ENCODE measurements around the gene PDE8A. TPM values are rescaled to one million over a fixed set of nuclear protein-coding genes. Genes with fewer than 3 reads are reported as not detected.

The PDE8A gene
- total RNA-seq, 2 experiments from 2014 or later: 28.3 to 32.3 TPM

GRCh38 chr15:85116494-85116893 lies 134.8 kb downstream of the PDE8A start:
- H3K4me1 ChIP-seq (ENCODE audit: insufficient read depth, low read length, poor library complexity, severe bottlenecking): no peaks in the 10 kb centered on the region
- H3K27ac ChIP-seq (ENCODE audit: low read depth, low read length, poor library complexity, severe bottlenecking): no peak overlapping the region
- no peak for DNase-seq (ENCODE audit: low spot score)
- no peaks in the 10 kb centered on the region for H4K20me1 ChIP-seq (ENCODE audit: insufficient read depth, low read length)
- H2AFZ ChIP-seq (ENCODE audit: low read length): no peak overlapping the region
- H3K4me3 ChIP-seq (ENCODE audit: low read depth, low read length, poor library complexity, severe bottlenecking): no peak overlapping the region
- TF ChIP-seq, protein P1, sequence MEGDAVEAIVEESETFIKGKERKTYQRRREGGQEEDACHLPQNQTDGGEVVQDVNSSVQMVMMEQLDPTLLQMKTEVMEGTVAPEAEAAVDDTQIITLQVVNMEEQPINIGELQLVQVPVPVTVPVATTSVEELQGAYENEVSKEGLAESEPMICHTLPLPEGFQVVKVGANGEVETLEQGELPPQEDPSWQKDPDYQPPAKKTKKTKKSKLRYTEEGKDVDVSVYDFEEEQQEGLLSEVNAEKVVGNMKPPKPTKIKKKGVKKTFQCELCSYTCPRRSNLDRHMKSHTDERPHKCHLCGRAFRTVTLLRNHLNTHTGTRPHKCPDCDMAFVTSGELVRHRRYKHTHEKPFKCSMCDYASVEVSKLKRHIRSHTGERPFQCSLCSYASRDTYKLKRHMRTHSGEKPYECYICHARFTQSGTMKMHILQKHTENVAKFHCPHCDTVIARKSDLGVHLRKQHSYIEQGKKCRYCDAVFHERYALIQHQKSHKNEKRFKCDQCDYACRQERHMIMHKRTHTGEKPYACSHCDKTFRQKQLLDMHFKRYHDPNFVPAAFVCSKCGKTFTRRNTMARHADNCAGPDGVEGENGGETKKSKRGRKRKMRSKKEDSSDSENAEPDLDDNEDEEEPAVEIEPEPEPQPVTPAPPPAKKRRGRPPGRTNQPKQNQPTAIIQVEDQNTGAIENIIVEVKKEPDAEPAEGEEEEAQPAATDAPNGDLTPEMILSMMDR (conservative IDR thresholded peaks at IDR 0.05; ENCODE audit: low read length): no peak
- TF ChIP-seq EZH2phosphoT487 (IDR thresholded peaks at IDR 0.05; ENCODE audit: borderline replicate concordance, low read depth, low read length): no peak
- H3K36me3 ChIP-seq (ENCODE audit: insufficient read depth, low read length): no peaks in the 10 kb centered on the region
- H3K79me2 ChIP-seq (ENCODE audit: insufficient read depth, low read depth, low read length): no peaks in the 10 kb centered on the region
- ChIA-PET CTCF (ENCODE audit: unreplicated experiment) (no interaction called here), POLR2A (interaction anchor here (0.6 kb wide), 1 partner anchor 1122 kb away, joined by 5 read pairs; no protein-coding TSS in a partner anchor)
- no peaks in the 10 kb centered on the region for H3K9me2 ChIP-seq (ENCODE audit: insufficient read depth, low read length)
- intact Hi-C loops (cut with micrococcal nuclease; ENCODE audit: unreplicated experiment): no loop called here
- BruUV-seq (replicated peaks): no TSS peak
- H3K9me3 ChIP-seq (ENCODE audit: low read length): no peaks in the 10 kb centered on the region
- H3K4me2 ChIP-seq (ENCODE audit: low read length): no peak overlapping the region

DNA sequence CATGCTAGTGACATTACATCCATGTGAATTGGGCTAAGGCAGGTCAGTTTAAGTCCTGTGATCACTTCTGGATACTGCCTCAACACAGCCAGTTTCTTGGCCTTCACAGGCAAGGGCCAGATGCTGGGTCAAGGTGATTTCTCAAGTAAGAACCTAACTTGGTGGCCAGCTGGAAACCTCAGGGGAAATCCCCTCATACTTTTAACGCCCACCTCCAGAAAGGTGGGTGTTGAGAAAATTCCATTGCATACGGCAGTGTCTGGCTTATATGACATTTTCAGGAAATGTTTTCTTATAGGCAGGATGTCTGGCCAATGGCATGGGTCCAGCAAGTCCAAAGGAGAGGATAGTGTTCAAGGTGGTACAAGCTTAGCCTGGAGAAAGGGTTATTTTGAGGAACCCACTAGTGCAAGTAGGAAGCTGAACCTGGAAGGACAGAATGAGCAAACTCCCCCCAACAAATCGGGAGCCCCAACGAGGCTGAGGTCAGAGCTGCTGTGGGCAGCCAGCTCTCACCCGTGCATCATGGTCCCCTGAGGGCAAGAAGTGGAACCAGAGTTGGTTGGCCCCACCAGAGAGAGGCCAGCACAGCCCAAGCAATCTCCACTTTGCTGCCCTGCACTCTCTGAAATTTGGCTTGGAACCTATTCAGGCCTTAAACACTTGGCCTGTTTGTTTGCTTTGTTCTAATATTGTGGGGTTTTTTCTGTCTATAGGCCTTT lies 135.4 kb downstream of the PDE8A start:
- intact Hi-C loops (cut with micrococcal nuclease; ENCODE audit: unreplicated experiment): no loop called here
- H2AFZ ChIP-seq (ENCODE audit: low read length): no peak overlapping the region
- TF ChIP-seq, protein P1 (conservative IDR thresholded peaks at IDR 0.05; ENCODE audit: low read length): no peak
- TF ChIP-seq EZH2phosphoT487 (IDR thresholded peaks at IDR 0.05; ENCODE audit: borderline replicate concordance, low read depth, low read length): no peak
- no peaks in the 10 kb centered on the region for H3K79me2 ChIP-seq (ENCODE audit: insufficient read depth, low read depth, low read length)
- H3K4me3 ChIP-seq (ENCODE audit: low read depth, low read length, poor library complexity, severe bottlenecking): no peak overlapping the region
- H3K36me3 ChIP-seq (ENCODE audit: insufficient read depth, low read length): no peaks in the 10 kb centered on the region
- ChIA-PET CTCF (ENCODE audit: unreplicated experiment) (no interaction called here), POLR2A (no interaction called here)
- no peak overlapping the region for H3K27ac ChIP-seq (ENCODE audit: low read depth, low read length, poor library complexity, severe bottlenecking)
- H3K9me3 ChIP-seq (ENCODE audit: low read length): no peaks in the 10 kb centered on the region
- BruUV-seq (replicated peaks): no TSS peak
- H3K4me2 ChIP-seq (ENCODE audit: low read length): no peak overlapping the region
- no peaks in the 10 kb centered on the region for H4K20me1 ChIP-seq (ENCODE audit: insufficient read depth, low read length)
- no peaks in the 10 kb centered on the region for H3K9me2 ChIP-seq (ENCODE audit: insufficient read depth, low read length)
- H3K4me1 ChIP-seq (ENCODE audit: insufficient read depth, low read length, poor library complexity, severe bottlenecking): no peaks in the 10 kb centered on the region
- DNase-seq (ENCODE audit: low spot score): no peak

- no peaks in the 10 kb centered on the region for H3K4me1 ChIP-seq (ENCODE audit: insufficient read depth, low read length, poor library complexity, severe bottlenecking)
- no peak overlapping the region for H3K4me2 ChIP-seq (ENCODE audit: low read length)
- ChIA-PET POLR2A (no interaction called here), CTCF (ENCODE audit: unreplicated experiment) (no interaction called here)
- H3K4me3 ChIP-seq (ENCODE audit: low read depth, low read length, poor library complexity, severe bottlenecking): no peak overlapping the region
- H2AFZ ChIP-seq (ENCODE audit: low read length): no peak overlapping the region
- BruUV-seq (replicated peaks): no TSS peak
- H4K20me1 ChIP-seq (ENCODE audit: insufficient read depth, low read length): no peaks in the 10 kb centered on the region
- H3K36me3 ChIP-seq (ENCODE audit: insufficient read depth, low read length): peaks cover 3% of the 10 kb centered on the region; the same call in 1 of the 2 replicates
- H3K79me2 ChIP-seq (ENCODE audit: insufficient read depth, low read depth, low read length): no peaks in the 10 kb centered on the region
- TF ChIP-seq, protein P1 (conservative IDR thresholded peaks at IDR 0.05; ENCODE audit: low read length): no peak
- TF ChIP-seq EZH2phosphoT487 (IDR thresholded peaks at IDR 0.05; ENCODE audit: borderline replicate concordance, low read depth, low read length): no peak
- H3K9me2 ChIP-seq (ENCODE audit: insufficient read depth, low read length): no peaks in the 10 kb centered on the region
- intact Hi-C loops (cut with micrococcal nuclease; ENCODE audit: unreplicated experiment): no loop called here
- no peak for DNase-seq (ENCODE audit: low spot score)
- H3K9me3 ChIP-seq (ENCODE audit: low read length): no peaks in the 10 kb centered on the region
- no peak overlapping the region for H3K27ac ChIP-seq (ENCODE audit: low read depth, low read length, poor library complexity, severe bottlenecking)
Observed at GRCh38 chr15:85118173-85118572, 136.5 kb downstream of the PDE8A start.
